GM19455 (cell line): Measurements from ENCODE around the gene POU4F1.
"Not testable (repeated sequence)": the region's sequence is repeated elsewhere in the genome, so short reads cannot be mapped to it uniquely, and the experiment has no call there.

Experiments
- ATAC-seq: cut with Tn5 transposase; IDR thresholded peaks from one replicate; pipeline ENCODE4 v1.9.1; 2021; ENCODE audit not compliant: unreplicated experiment

POU4F1 gene, protein sequence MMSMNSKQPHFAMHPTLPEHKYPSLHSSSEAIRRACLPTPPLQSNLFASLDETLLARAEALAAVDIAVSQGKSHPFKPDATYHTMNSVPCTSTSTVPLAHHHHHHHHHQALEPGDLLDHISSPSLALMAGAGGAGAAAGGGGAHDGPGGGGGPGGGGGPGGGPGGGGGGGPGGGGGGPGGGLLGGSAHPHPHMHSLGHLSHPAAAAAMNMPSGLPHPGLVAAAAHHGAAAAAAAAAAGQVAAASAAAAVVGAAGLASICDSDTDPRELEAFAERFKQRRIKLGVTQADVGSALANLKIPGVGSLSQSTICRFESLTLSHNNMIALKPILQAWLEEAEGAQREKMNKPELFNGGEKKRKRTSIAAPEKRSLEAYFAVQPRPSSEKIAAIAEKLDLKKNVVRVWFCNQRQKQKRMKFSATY

DNA sequence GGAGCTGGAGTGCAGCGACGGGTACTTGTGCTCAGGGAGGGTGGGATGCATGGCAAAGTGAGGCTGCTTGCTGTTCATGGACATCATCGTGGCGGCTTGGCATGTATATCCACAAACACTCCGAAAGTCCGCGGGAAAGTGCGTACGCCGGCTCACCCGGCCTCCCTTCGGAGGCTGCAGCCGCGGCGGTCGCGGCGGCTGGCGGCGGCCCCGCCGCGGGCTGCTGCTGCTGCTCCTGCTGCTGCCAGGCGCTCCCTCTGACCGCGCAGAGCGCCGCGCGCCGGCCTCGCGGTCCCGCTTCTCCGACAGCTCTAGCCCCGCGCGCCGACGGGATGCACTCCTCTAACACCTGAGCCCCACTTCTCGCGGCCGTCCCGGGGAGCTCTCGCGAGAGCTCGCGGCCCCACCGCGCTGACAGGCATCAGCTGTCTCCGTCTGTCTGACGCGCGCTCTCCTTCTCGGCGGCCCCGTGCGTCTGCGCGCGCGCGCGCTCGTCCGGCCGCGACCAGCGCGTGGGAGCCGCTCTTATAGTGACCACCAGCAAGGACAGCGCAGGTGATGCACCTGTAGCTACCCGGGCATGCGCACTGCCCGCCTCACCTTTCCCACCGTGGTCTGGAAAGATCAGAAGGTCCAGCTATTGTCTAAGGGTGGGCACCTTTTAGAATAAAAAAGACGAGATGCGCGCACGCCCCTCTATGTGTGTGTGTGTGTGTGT lies at the start of gene POU4F1:
POU4F1 (minus strand) TSS at position 313 of the 718 bp plus-strand sequence; CDS start at position 87, 226 bp downstream.
- ATAC-seq, result peak; percentile 93

- ATAC-seq, result no peak
Measured at GRCh38 chr13:78652651-78653050, 49.3 kb upstream of the POU4F1 start.

DNA sequence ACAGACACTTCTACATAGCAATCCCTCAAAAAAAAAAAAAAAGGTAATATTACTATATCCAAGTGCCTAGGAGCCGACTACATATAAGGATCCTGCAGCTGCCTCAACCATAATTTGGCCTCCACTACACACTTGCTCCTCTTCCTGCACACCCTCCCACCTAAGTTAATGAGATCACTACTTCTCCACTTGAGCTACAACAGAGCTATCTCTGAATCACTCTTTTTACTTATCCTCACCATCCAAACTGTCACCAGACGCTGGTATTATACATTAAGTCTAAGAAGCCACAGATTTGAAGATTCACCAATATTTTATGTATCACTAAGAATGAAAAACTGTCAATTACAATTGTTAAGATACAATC lies 47.3 kb upstream of the POU4F1 start:
- ATAC-seq, result no peak

DNA sequence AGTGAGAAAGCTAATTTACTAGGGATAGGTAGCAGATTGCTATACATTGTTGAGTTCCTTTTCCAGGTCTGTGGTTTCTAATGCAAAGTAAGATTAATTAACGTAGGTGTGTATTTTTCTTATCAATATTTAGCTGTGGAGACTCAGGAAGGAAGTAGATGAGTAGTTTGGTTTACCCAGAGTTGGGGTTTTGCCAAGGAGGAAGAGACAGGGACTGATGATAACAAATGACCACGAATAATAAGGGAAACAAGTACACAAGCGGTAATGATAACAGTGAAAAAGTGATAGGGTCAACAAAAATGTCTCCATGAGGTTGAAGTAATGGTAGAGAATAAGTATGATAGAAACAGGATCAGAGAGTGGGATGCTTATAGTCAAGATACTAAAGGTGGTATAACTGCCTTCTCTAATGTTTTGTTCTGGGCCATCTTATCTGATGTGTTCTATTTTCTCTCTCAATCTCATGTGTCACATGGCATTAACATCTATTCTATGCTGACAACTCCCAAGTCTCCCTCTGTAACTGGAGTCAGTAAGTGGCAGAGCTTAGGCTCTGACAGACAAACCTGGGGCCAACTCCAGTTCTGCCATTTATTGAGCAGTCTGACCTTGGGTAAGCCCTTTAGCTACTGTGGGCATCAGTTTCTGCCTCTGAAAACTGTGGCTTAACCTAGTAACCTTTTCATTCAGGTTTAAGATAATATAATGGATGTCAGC lies 46.8 kb upstream of the POU4F1 start:
- no peak for ATAC-seq

GRCh38 chr13:78647109-78647678 lies 43.8 kb upstream of the POU4F1 start:
- not testable (repeated sequence) for ATAC-seq

GRCh38 chr13:78638216-78638615 lies 34.9 kb upstream of the POU4F1 start:
- ATAC-seq, result peak; percentile 79

DNA sequence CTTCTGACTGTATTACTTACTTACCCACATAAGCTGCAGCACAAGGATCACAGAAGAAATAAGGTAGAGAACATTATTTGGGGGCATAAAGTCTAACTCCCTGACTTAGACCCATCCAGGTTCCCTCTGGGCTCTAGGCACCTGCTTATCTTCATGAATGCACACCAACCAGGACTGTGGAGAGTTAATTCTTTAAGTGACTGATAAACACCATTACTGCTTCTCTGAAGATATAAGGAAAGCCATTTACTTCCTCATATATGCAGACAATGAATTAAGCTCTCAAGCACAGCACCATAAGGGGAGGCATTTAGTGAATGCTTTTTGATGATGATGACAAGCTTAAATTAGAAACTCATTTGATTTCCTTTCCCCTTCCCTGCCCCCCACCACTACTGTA lies 33.1 kb upstream of the POU4F1 start:
- ATAC-seq, result no peak

GRCh38 chr13:78632996-78633395 lies 29.6 kb upstream of the POU4F1 start:
- ATAC-seq, result no peak

- no peak for ATAC-seq
Measured at GRCh38 chr13:78631077-78631476, 27.7 kb upstream of the POU4F1 start.

DNA sequence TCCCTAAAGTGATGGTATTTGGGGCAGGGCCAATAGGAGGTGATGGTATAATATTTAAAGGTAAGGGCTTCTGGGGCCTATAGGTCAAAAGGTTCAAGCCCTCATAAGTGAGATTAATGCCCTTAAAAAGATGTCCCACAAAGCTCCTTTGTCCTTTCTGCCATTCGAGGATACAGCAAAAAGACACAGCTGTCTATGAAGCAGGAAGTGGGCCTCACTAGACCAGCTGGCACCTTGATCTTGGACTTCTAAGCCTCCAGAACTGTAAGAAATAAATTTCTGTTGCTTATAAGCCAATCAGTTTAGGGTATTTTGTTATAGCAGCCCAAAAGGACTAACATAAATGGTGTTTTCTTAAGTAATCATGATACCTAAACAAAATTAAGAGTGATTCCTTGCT lies 27.2 kb upstream of the POU4F1 start:
- ATAC-seq, result no peak

DNA sequence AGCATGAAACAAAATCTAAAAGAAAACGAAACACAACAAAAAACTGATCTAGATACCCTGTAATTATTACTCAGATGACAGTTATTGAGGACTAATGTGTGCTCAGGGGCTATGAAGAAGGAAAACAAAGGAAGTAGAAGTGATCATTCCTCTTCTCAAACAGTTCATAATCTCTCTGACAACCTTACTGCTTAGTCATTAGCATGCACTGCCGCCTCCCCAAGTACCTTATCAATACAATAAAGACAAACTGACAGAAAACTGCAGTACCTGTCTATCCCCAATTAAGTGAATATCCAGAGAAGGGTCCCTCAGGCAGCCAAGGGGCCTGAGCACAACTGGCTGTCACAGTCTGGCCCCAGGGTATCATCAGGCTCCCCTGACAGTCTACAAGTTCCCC lies 22.0 kb upstream of the POU4F1 start:
- no peak for ATAC-seq

DNA sequence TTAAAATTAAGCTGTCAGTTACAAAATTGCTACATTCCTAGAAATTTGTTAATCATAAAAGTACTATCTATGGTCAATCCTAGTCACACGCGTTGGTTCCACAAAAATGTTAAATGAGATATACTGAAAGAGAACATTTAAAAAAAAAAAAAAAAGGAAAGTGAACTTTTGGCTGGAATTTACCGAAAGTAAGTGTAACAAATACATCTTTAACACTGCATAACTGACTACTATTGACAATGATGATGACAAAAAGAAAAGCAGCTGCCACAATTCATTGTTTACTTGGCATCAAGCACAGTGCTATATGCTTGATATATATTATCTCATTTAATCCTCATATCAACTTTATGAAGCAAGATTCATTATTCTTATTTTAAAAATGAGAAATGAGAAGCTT lies 19.8 kb upstream of the POU4F1 start:
- no peak for ATAC-seq

DNA sequence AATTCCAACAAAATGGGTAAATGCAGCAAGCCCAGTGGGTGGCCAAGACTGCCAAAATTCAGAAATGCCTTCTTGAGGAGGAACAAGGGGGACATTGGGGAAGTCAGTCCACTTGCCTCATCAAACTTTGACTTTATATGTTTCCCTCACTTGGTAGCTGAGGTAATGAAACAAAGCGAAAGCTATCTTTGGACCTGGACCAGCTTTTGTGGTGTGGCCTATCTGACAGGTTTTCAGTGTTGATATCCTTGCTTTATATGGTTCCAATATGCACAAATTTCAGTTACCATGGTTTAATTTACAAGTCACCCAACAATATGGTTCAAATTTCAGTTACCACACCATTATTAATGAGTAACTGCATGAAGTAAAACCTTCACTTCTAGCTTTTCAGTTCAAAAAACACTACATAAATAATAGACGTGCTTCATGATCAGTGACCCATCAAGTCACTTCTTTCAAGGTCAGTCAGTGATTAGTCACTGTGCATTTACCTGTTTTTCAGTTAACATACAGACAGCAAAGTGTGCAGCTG lies 17.7 kb upstream of the POU4F1 start:
- no peak for ATAC-seq

DNA sequence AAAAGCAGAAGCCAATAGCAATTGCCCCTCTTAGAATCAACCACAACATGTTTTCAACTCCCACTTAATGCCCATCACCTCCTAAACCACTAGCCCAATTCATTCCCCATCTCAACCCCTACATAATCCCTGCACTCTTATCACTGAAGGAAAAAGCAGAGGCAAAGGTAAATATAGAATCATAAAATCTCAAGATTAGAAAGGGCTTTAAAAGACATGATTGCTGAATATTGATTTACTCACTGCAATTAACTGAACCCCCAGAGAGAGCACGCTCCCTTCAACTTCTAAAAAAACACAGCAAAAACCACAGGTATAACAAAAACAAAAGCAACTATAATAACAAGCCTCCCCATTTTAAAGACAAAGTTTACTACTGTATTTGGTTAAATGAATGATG lies 15.1 kb upstream of the POU4F1 start:
- no peak for ATAC-seq

GRCh38 chr13:78611040-78611439 lies 7.7 kb upstream of the POU4F1 start:
- no peak for ATAC-seq

- ATAC-seq, result no peak
Measured at GRCh38 chr13:78610381-78610883, 7.1 kb upstream of the POU4F1 start.

DNA sequence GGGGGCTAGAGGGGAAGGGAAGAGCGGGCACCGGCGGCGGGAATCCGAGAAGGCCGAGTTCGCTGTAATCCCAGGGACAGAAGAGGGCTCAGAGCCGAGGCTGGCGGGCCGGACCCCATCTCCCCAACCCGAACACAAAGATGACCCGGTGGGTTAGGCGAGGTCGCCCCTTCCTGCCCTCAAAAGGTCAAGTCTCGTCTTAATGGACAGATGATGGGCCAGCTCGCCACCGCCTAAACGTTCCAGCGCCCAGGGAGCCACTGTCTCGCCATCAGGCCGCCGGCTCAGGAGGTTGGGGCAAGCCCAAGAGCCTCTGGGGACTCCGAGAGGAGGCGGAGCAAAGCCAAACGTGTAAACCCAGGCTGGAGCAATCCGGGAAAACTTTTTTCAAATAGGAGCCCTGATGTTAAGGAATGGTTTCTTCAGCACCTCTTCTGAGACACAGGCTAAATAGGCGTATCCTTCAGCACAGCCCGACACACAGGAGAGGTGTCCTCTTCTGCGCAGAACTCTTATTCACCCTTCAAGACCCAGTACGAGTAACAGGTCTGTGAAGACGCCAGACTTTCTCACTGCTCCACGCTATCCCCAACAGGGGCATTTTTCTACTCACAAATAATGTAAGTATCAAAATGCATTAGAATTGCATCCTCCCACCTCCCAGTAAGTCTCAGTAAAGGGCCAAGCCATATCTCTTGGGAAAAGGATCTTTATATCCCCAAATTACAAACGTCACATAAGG lies 6.3 kb upstream of the POU4F1 start:
- ATAC-seq, result no peak

DNA sequence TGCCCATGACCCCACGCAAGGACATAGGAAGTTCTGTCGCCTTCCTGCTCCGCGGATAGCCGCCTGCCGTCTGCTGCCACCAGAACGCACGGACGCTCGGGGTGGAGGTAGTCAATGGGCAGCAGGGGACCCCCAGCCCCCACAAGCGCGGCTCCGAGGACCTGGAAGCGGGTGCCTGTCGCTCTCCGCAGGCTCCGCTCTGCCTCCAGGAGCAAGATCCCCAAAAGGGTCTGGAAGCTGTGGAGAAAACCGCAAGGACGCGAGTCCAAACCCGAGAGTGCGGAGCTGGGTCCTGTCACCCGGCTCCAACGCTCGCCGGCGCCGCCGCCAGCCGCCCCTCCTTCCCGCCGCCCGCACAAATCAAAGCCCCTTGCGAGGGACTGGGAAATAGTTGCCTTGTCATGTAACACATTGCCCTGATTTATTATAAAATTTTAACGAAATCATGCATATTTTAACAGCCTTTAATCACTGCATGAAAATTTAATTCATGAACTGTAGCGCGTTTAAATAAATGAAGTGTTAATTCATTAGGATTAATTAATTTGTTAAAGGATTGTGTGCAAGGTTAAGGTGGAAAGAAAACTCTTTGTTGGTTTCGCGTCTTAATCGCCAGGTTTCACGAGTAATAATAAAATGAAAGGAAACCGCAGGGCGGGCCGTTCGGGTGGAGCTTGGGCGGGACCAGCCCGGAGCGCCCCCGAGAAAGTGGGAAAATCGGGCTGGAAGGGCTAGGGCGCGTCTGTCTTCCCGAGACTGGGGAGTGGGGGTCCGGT lies 5.5 kb upstream of the POU4F1 start:
- ATAC-seq, result no peak

DNA sequence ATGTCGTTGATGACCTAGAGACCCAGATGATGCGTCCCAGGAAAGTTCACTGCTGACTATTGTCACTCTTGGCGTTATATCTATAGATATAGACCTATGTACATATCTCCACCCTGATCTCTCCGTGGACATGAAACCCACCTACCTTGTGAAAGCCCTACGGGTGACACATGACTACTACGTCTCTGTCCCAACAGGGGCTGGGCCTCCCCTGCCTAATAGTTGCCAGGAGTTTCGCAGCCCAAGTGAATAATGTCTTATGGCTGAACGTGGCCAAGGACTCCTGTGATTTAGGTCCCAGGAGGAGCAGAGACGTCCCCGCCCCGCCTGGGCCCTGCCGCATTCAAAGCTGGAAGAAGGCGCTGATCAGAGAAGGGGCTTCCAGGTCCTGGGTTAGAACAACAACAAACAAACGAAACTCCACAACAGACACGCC lies 4.9 kb upstream of the POU4F1 start:
- no peak for ATAC-seq
